HepG2 (cell line): ENCODE data around the gene ABCA2. TPM values are rescaled to one million over a fixed set of nuclear protein-coding genes. Genes with fewer than 3 reads are reported as not detected.

ENCODE experiments used
- ASH2L ChIP-seq: fragments of 300-600, 200-600 bp; sonication (generic); IDR thresholded peaks from 2 replicates; pipeline ENCODE4 v1.7.0; 2017; ENCODE audit warnings: low read depth, mild to moderate bottlenecking, moderate library complexity, mixed read lengths, low read length; ENCODE audit not compliant: insufficient read length
- CREB1 ChIP-seq, 2 experiments: fragments of 450-650 bp in 1 of 2; IDR thresholded peaks; 2 replicates each; pipeline ENCODE4 v1.6.1; 2016 to 2017; ENCODE audit warnings: control low read depth in 1 of 2, mild to moderate bottlenecking in 1 of 2, missing compliant biosample characterization in 1 of 2, missing genetic modification characterization in 1 of 2
- CREM ChIP-seq, 2 experiments: sonication (generic) in 1 of 2; formaldehyde crosslinking in 1 of 2; IDR thresholded peaks; 2 replicates each; pipeline versions ENCODE4 v1.4.0 to v1.6.1; 2016 to 2020; ENCODE audit warnings: antibody characterized with exemption in 1 of 2, mild to moderate bottlenecking in 1 of 2, missing genetic modification reagents in 1 of 2
- ELF3 ChIP-seq: IDR thresholded peaks from 2 replicates; pipeline ENCODE4 v1.6.1; 2016; ENCODE audit warnings: missing genetic modification reagents, missing compliant biosample characterization
- FUBP1 ChIP-seq: sonication (generic); formaldehyde crosslinking; IDR thresholded peaks from 2 replicates; pipeline ENCODE4 v1.5.1; 2020; ENCODE audit warnings: missing genetic modification reagents, mild to moderate bottlenecking, borderline replicate concordance
- HDAC1 ChIP-seq: sonication (generic); formaldehyde crosslinking; IDR thresholded peaks from 2 replicates; pipeline ENCODE4 v1.5.1; 2020; ENCODE audit warnings: mild to moderate bottlenecking, missing genetic modification reagents
- HES4 ChIP-seq: sonication (generic); formaldehyde crosslinking; IDR thresholded peaks from 2 replicates; pipeline ENCODE4 v1.9.0; 2021; ENCODE audit warnings: mild to moderate bottlenecking, missing genetic modification reagents, borderline replicate concordance
- PCBP2 ChIP-seq: fragments of 200-400 bp; formaldehyde crosslinking; optimal IDR thresholded peaks from 2 replicates; pipeline ENCODE3; 2018; ENCODE audit warnings: low read length, low read depth; ENCODE audit not compliant: poor library complexity, severe bottlenecking
- POLR2AphosphoS2 ChIP-seq: IDR thresholded peaks from 2 replicates; pipeline ENCODE4 v1.6.1; 2011; ENCODE audit warnings: low read depth, low read length, improper control_type of control experiment
- RBM39 ChIP-seq: fragments of 200-400 bp; formaldehyde crosslinking; IDR thresholded peaks from one replicate; pipeline ENCODE4 v1.6.1; 2018; ENCODE audit warnings: antibody characterized with exemption, mild to moderate bottlenecking, low read depth, low read length; ENCODE audit not compliant: poor library complexity, severe bottlenecking
- SATB2 ChIP-seq: sonication (generic); formaldehyde crosslinking; IDR thresholded peaks from 2 replicates; pipeline ENCODE4 v1.5.0; 2020; ENCODE audit warnings: missing genetic modification reagents
- SMYD3 ChIP-seq: sonication (generic); formaldehyde crosslinking; IDR thresholded peaks from 2 replicates; pipeline ENCODE4 v1.8.1; 2023; ENCODE audit warnings: mild to moderate bottlenecking, missing genetic modification reagents
- TFDP2 ChIP-seq: sonication (generic); formaldehyde crosslinking; IDR thresholded peaks from 2 replicates; pipeline ENCODE4 v1.4.0; 2020; ENCODE audit warnings: missing genetic modification reagents
- ZBTB26 ChIP-seq: IDR thresholded peaks from 2 replicates; pipeline ENCODE4 v1.6.1; 2016; ENCODE audit warnings: missing compliant biosample characterization, missing genetic modification reagents, borderline replicate concordance
- ZFP37 ChIP-seq: sonication (generic); formaldehyde crosslinking; IDR thresholded peaks from 2 replicates; pipeline ENCODE4 v1.4.0; 2020; ENCODE audit warnings: missing genetic modification reagents, borderline replicate concordance
- ZFY ChIP-seq: sonication (generic); formaldehyde crosslinking; IDR thresholded peaks from 2 replicates; pipeline ENCODE4 v1.4.0; 2020; ENCODE audit warnings: missing genetic modification reagents
- ZNF512B ChIP-seq: sonication (generic); formaldehyde crosslinking; IDR thresholded peaks from 2 replicates; pipeline ENCODE4 v1.5.1; 2020; ENCODE audit warnings: missing genetic modification reagents, mild to moderate bottlenecking, borderline replicate concordance
- ZNF691 ChIP-seq: sonication (generic); formaldehyde crosslinking; IDR thresholded peaks from 2 replicates; pipeline ENCODE4 v1.4.0; 2020; ENCODE audit warnings: missing genetic modification reagents, low read depth, mild to moderate bottlenecking, borderline replicate concordance
- ZNF709 ChIP-seq: sonication (generic); formaldehyde crosslinking; IDR thresholded peaks from 2 replicates; pipeline ENCODE4 v1.5.0; 2020; ENCODE audit warnings: mild to moderate bottlenecking, missing genetic modification reagents
- ZSCAN21 ChIP-seq: sonication (generic); formaldehyde crosslinking; IDR thresholded peaks from 2 replicates; pipeline ENCODE4 v1.8.0; 2022; ENCODE audit warnings: mild to moderate bottlenecking, missing genetic modification reagents, moderate library complexity, borderline replicate concordance
- polyA plus RNA-seq, 8 experiments: library from polyadenylated mRNA; depleted of rRNA in 3 of 8; stranded (reverse) in 7 of 8; unstranded in 1 of 8; fragments of >200 nt; fragmentation: Illumina TruSeq in 4 of 8; extraction: Trizol in 4 of 8; gene quantifications; 2 replicates each; pipeline versions ENCODE4 v1.2.1 to v1.2.3, GENCODE V29; 2011 to 2016; ENCODE audit warnings: low read depth in 4 of 8, missing spikeins in 1 of 8, mixed read lengths in 1 of 8; ENCODE audit not compliant: insufficient read depth in 1 of 8
- total RNA-seq, 5 experiments: library from RNA; depleted of rRNA; stranded (reverse); fragments of >200 nt; fragmentation: Illumina TruSeq; extraction: Trizol; gene quantifications; 2 replicates each; pipeline ENCODE4 v1.2.3, GENCODE V29; 2016; ENCODE audit warnings: low read depth in 1 of 5

Gene ABCA2
- total and polyA plus RNA-seq, 2 of the 13 experiments (the other 11 are each of a cell fraction or from before 2014, with no cell fraction given), result 2.9 to 19.2 TPM

- no peak for TF ChIP-seq ZNF512B (CRISPR knock-in tag)
- TF ChIP-seq SATB2 (CRISPR knock-in tag), result no peak
- no peak for TF ChIP-seq CREB1 (IDR thresholded peaks at IDR 0.05)
- TF ChIP-seq CREB1 (CRISPR knock-in tag; IDR thresholded peaks at IDR 0.05), result no peak
- TF ChIP-seq ZNF709 (CRISPR knock-in tag), result 0 out of 2 replicates have a peak, but pooled peaks have one; percentile 32
- TF ChIP-seq ZBTB26, result no peak
- TF ChIP-seq ZSCAN21 (CRISPR knock-in tag), result no peak
- TF ChIP-seq HDAC1 (CRISPR knock-in tag), result peak; percentile 52; the same call in 1 of the 2 replicates
- no peak for TF ChIP-seq ELF3 (CRISPR knock-in tag)
- no peak for TF ChIP-seq CREM (IDR thresholded peaks at IDR 0.05)
- no peak for TF ChIP-seq CREM (CRISPR knock-in tag; IDR thresholded peaks at IDR 0.05)
- no peak for TF ChIP-seq TFDP2
- TF ChIP-seq ZNF691 (CRISPR knock-in tag), result no peak
- TF ChIP-seq ZFY (CRISPR knock-in tag), result no peak; the same call in 1 of the 2 replicates
- no peak for TF ChIP-seq ASH2L
- TF ChIP-seq RBM39, result no peak
- TF ChIP-seq ZFP37 (CRISPR knock-in tag), result no peak
- TF ChIP-seq FUBP1 (CRISPR knock-in tag), result no peak
- TF ChIP-seq SMYD3 (CRISPR knock-in tag), result no peak
- no peak for TF ChIP-seq POLR2AphosphoS2
- TF ChIP-seq PCBP2, result no peak
- peak; percentile 60; the same call in 1 of the 2 replicates for TF ChIP-seq HES4
Observed at GRCh38 chr9:137028263-137029057, 423 bp upstream of the ABCA2 start (continued).
